H9 (cell line): ENCODE measurements around the gene GIPC3. TPM values are rescaled to one million over a fixed set of nuclear protein-coding genes. Genes with fewer than 3 reads are reported as not detected.

Experiments
- DNase-seq: peaks from one replicate; pipeline ENCODE4 v3.0.0-alpha.2; 2017
- H2AFZ ChIP-seq: one replicate; pipeline ENCODE4 v1.6.1; 2013; ENCODE audit warnings: mild to moderate bottlenecking, low read length, control low read depth, moderate library complexity
- H2AK5ac ChIP-seq: 2 replicates; pipeline ENCODE4 v1.6.1; 2013; ENCODE audit warnings: low read length, control low read depth, mixed read lengths; ENCODE audit not compliant: insufficient read length
- H2BK120ac ChIP-seq: one replicate; pipeline ENCODE4 v1.6.1; 2013; ENCODE audit warnings: low read depth, mild to moderate bottlenecking, low read length, control low read depth, inconsistent platforms; ENCODE audit not compliant: poor library complexity, severe bottlenecking
- H2BK12ac ChIP-seq: 2 replicates; pipeline ENCODE4 v1.6.1; 2013; ENCODE audit warnings: low read length, control low read depth, mixed read lengths, low read depth; ENCODE audit not compliant: insufficient read length
- H2BK15ac ChIP-seq: 2 replicates; pipeline ENCODE4 v1.6.1; 2013; ENCODE audit warnings: low read depth, low read length, control low read depth
- H2BK20ac ChIP-seq: one replicate; pipeline ENCODE4 v1.6.1; 2013; ENCODE audit warnings: low read depth, mild to moderate bottlenecking, low read length, control low read depth, inconsistent platforms; ENCODE audit not compliant: poor library complexity, severe bottlenecking
- H2BK5ac ChIP-seq: 2 replicates; pipeline ENCODE4 v1.6.1; 2013; ENCODE audit warnings: low read length, control low read depth, mixed read lengths; ENCODE audit not compliant: insufficient read length
- H3K14ac ChIP-seq: 2 replicates; pipeline ENCODE4 v1.6.1; 2013; ENCODE audit warnings: low read length, control low read depth; ENCODE audit not compliant: insufficient read depth
- H3K18ac ChIP-seq: 2 replicates; pipeline ENCODE4 v1.6.1; 2013; ENCODE audit warnings: low read depth, mild to moderate bottlenecking, mixed read lengths, low read length, control low read depth; ENCODE audit not compliant: insufficient read length
- H3K23ac ChIP-seq: 2 replicates; pipeline ENCODE4 v1.6.1; 2013; ENCODE audit warnings: low read length, control low read depth, mixed read lengths, low read depth; ENCODE audit not compliant: insufficient read length
- H3K23me2 ChIP-seq: 2 replicates; pipeline ENCODE4 v1.6.1; 2013; ENCODE audit warnings: low read depth, mild to moderate bottlenecking, mixed read lengths, low read length, control low read depth; ENCODE audit not compliant: insufficient read length, poor library complexity, severe bottlenecking
- H3K27ac ChIP-seq: 2 replicates; pipeline ENCODE4 v1.5.1; 2013; ENCODE audit warnings: low read length, control low read depth, mixed read lengths, low read depth; ENCODE audit not compliant: insufficient read length
- H3K27me3 ChIP-seq: 2 replicates; pipeline ENCODE4 v1.6.1; 2013; ENCODE audit warnings: low read length, control low read depth, inconsistent platforms; ENCODE audit not compliant: insufficient read depth
- H3K4ac ChIP-seq: 2 replicates; pipeline ENCODE4 v1.6.1; 2013; ENCODE audit warnings: low read depth, mild to moderate bottlenecking, control low read depth, inconsistent platforms, low read length, moderate library complexity
- H3K4me1 ChIP-seq: 2 replicates; pipeline ENCODE4 v1.6.1; 2013; ENCODE audit warnings: low read length, control low read depth, inconsistent platforms; ENCODE audit not compliant: insufficient read depth
- H3K4me2 ChIP-seq: 2 replicates; pipeline ENCODE4 v1.6.1; 2013; ENCODE audit warnings: low read length, control low read depth, mixed read lengths; ENCODE audit not compliant: insufficient read length, insufficient read depth
- H3K56ac ChIP-seq: 2 replicates; pipeline ENCODE4 v1.6.1; 2013; ENCODE audit warnings: low read depth, mild to moderate bottlenecking, mixed read lengths, low read length, control low read depth; ENCODE audit not compliant: insufficient read length
- H3K79me1 ChIP-seq: 2 replicates; pipeline ENCODE4 v1.6.1; 2013; ENCODE audit warnings: low read depth, mild to moderate bottlenecking, moderate library complexity, low read length, control low read depth, inconsistent platforms; ENCODE audit not compliant: insufficient read depth, poor library complexity, severe bottlenecking
- H3K79me2 ChIP-seq: 2 replicates; pipeline ENCODE4 v1.6.1; 2013; ENCODE audit warnings: low read length, control low read depth, inconsistent platforms; ENCODE audit not compliant: insufficient read depth
- H3K9ac ChIP-seq: 2 replicates; pipeline ENCODE4 v1.6.1; 2013; ENCODE audit warnings: low read length, control low read depth, mixed read lengths; ENCODE audit not compliant: insufficient read length; ENCODE audit errors: extremely low read depth
- H3K9me3 ChIP-seq: one replicate; pipeline ENCODE4 v1.6.1; 2013; ENCODE audit warnings: low read depth, low read length, inconsistent platforms; ENCODE audit not compliant: control insufficient read depth
- H3T11ph ChIP-seq: one replicate; pipeline ENCODE4 v1.6.1; 2013; ENCODE audit warnings: mild to moderate bottlenecking, low read length, control low read depth, inconsistent platforms
- H4K20me1 ChIP-seq: one replicate; pipeline ENCODE4 v1.6.1; 2013; ENCODE audit not compliant: control insufficient read depth, insufficient read length, insufficient read depth
- H4K5ac ChIP-seq: 2 replicates; pipeline ENCODE4 v1.6.1; 2013; ENCODE audit warnings: low read depth, mild to moderate bottlenecking, mixed read lengths, low read length, control low read depth; ENCODE audit not compliant: insufficient read length
- H4K8ac ChIP-seq: replicated peaks from 2 replicates; pipeline ENCODE4 v1.6.1; 2013; ENCODE audit warnings: low read length, control low read depth, mixed read lengths, low read depth; ENCODE audit not compliant: insufficient read length
- H4K91ac ChIP-seq: 2 replicates; pipeline ENCODE4 v1.6.1; 2013; ENCODE audit warnings: low read depth, mild to moderate bottlenecking, moderate library complexity, mixed read lengths, low read length, control low read depth; ENCODE audit not compliant: insufficient read length
- H3K27ac Mint-ChIP-seq, 3 experiments: 2 replicates in 2 of 3; 3 replicates in 1 of 3; pipeline ENCODE4 v1.8.0; 2020 to 2021; ENCODE audit warnings: mixed read lengths in 3 of 3, mild to moderate bottlenecking in 1 of 3, moderate library complexity in 1 of 3
- H3K27me3 Mint-ChIP-seq: 2 replicates; pipeline ENCODE4 v1.8.0; 2021; ENCODE audit warnings: low read depth, mild to moderate bottlenecking, moderate library complexity, mixed read lengths
- H3K36me3 Mint-ChIP-seq, 3 experiments: 2 replicates in 2 of 3; 3 replicates in 1 of 3; pipeline ENCODE4 v1.8.0; 2020 to 2021; ENCODE audit warnings: low read depth in 3 of 3, mixed read lengths in 3 of 3; ENCODE audit not compliant: insufficient read depth in 1 of 3
- H3K4me1 Mint-ChIP-seq, 2 experiments: 2 replicates each; pipeline ENCODE4 v1.8.0; 2020; ENCODE audit warnings: mixed read lengths in 2 of 2
- H3K4me3 Mint-ChIP-seq, 2 experiments: 2 replicates in 1 of 2; 3 replicates in 1 of 2; pipeline ENCODE4 v1.8.0; 2020 to 2021; ENCODE audit warnings: mild to moderate bottlenecking in 2 of 2, mixed read lengths in 2 of 2, moderate library complexity in 1 of 2
- H3K9me3 Mint-ChIP-seq, 2 experiments: 2 replicates in 1 of 2; 3 replicates in 1 of 2; pipeline ENCODE4 v1.8.0; 2020; ENCODE audit warnings: mild to moderate bottlenecking in 2 of 2, mixed read lengths in 2 of 2, moderate library complexity in 1 of 2
- CTCF ChIP-seq: fragments of 200-600 bp; sonication (generic); conservative IDR thresholded peaks from 3 replicates; pipeline ENCODE4 v1.8.0; 2021; ENCODE audit warnings: antibody characterized with exemption, mild to moderate bottlenecking
- WGBS: extraction: QIAGEN DNeasy Blood & Tissue Kit; methylation state at CpG from one replicate; pipeline ENCODE4 v1.1.7; 2013; ENCODE audit warnings: missing lambda C conversion rate, low lambda C conversion rate, mixed read lengths; ENCODE audit not compliant: insufficient read length; ENCODE audit errors: extremely low coverage; 5-methylcytosine and 5-hydroxymethylcytosine counted together
- total RNA-seq: library from RNA; stranded (reverse); gene quantifications from 2 replicates; pipeline ENCODE4 v1.2.1, GENCODE V29; 2021

GIPC3 gene
- total RNA-seq, 1 experiment from 2014 or later: 1.6 TPM

GRCh38 chr19:3547767-3548282 lies 37.5 kb upstream of the GIPC3 start:
- Mint-ChIP-seq H3K9me3 (no peaks in the 10 kb centered on the region), H3K36me3 (peaks cover 4 to 13% (median 12%) of the 10 kb centered on the region in 3 experiments; a peak in 6 of 7 replicates)
- no peaks in the 10 kb centered on the region for H4K20me1 ChIP-seq

More at GRCh38 chr19:3547767-3548282, 37.5 kb upstream of the GIPC3 start:
- no peaks in the 10 kb centered on the region for H3K79me1 ChIP-seq
- Mint-ChIP-seq H3K4me3 (no peak overlapping the region), H3K4me1 (peaks cover 2 to 3% of the 10 kb centered on the region in 2 experiments; a peak in 1 of 4 replicates), H3K27me3 (no peaks in the 10 kb centered on the region), H3K27ac (no peak overlapping the region)
- no peak overlapping the region for H2BK5ac ChIP-seq
- H3K14ac ChIP-seq: no peak overlapping the region
- no peaks in the 10 kb centered on the region for H3K79me2 ChIP-seq
- H3K56ac ChIP-seq: no peak overlapping the region
- no peak overlapping the region for H2AFZ ChIP-seq
- no CpG with 5 or more reads among the region's 36 CpGs for WGBS
- no peak overlapping the region for H3T11ph ChIP-seq
- no peak overlapping the region for H4K5ac ChIP-seq
- no peak overlapping the region for H4K91ac ChIP-seq
- H3K27me3 ChIP-seq: no peaks in the 10 kb centered on the region
- no peaks in the 10 kb centered on the region for H3K9me3 ChIP-seq
- no peaks in the 10 kb centered on the region for H3K4me1 ChIP-seq
- H2BK20ac ChIP-seq: no peak overlapping the region
- DNase-seq: no peak
- no peak overlapping the region for H2BK120ac ChIP-seq
- H3K4me2 ChIP-seq: no peak overlapping the region
- H3K18ac ChIP-seq: no peak overlapping the region
- TF ChIP-seq CTCF: no peak
- no peak overlapping the region for H3K23ac ChIP-seq
- no peak overlapping the region for H2BK12ac ChIP-seq
- H3K4ac ChIP-seq: no peak overlapping the region
- no peak overlapping the region for H4K8ac ChIP-seq
- H3K9ac ChIP-seq: no peak overlapping the region
- H2AK5ac ChIP-seq: no peak overlapping the region
- no peak overlapping the region for H2BK15ac ChIP-seq
- no peaks in the 10 kb centered on the region for H3K23me2 ChIP-seq
- H3K27ac ChIP-seq: no peak overlapping the region
